SH-SY5Y (cell line): ENCODE measurements around the gene MSLN.

Experiments used
- GATA2 ChIP-seq: IDR thresholded peaks from 2 replicates; pipeline ENCODE4 v1.6.1; 2011; ENCODE audit warnings: mild to moderate bottlenecking, low read depth, low read length
- GATA3 ChIP-seq: IDR thresholded peaks from 2 replicates; pipeline ENCODE4 v1.6.1; 2011; ENCODE audit warnings: low read depth, mild to moderate bottlenecking, low read length, moderate library complexity

- TF ChIP-seq GATA2 = no peak
- no peak for TF ChIP-seq GATA3
These were observed 6.5 kb downstream of the MSLN start for GRCh38 chr16:766820-767640.
